HG03103 (cell line): Measurements from ENCODE around the gene SLC43A2.

Source experiments
- ATAC-seq: cut with Tn5 transposase; IDR thresholded peaks from one replicate; pipeline ENCODE4 v1.9.1; 2021; ENCODE audit warnings: low read depth; ENCODE audit not compliant: unreplicated experiment

Gene SLC43A2

GRCh38 chr17:1644493-1645206 is 16.0 kb upstream of the SLC43A2 start:
- ATAC-seq = no peak

GRCh38 chr17:1643999-1644492 is 15.4 kb upstream of the SLC43A2 start:
- ATAC-seq = no peak

GRCh38 chr17:1643293-1643998 is 14.8 kb upstream of the SLC43A2 start:
- no peak for ATAC-seq

GRCh38 chr17:1641065-1641403 is 12.4 kb upstream of the SLC43A2 start:
- no peak for ATAC-seq

- no peak for ATAC-seq
Measured at GRCh38 chr17:1640329-1641064, 11.9 kb upstream of the SLC43A2 start.

GRCh38 chr17:1639549-1640180 is 11.0 kb upstream of the SLC43A2 start:
- no peak for ATAC-seq

- no peak for ATAC-seq
Measured at GRCh38 chr17:1638624-1639300, 10.1 kb upstream of the SLC43A2 start.

- no peak for ATAC-seq
Measured at GRCh38 chr17:1638171-1638590, 9.5 kb upstream of the SLC43A2 start.

- ATAC-seq = no peak
Measured at GRCh38 chr17:1636732-1637285, 8.2 kb upstream of the SLC43A2 start.

- ATAC-seq = no peak
Measured at GRCh38 chr17:1635675-1636465, 7.2 kb upstream of the SLC43A2 start.

- ATAC-seq = no peak
Measured at GRCh38 chr17:1634841-1635650, 6.4 kb upstream of the SLC43A2 start.

- ATAC-seq = no peak
Measured at GRCh38 chr17:1630662-1631061, 2.0 kb upstream of the SLC43A2 start.

- ATAC-seq = no peak
Measured at GRCh38 chr17:1629504-1630310, 1.1 kb upstream of the SLC43A2 start.

GRCh38 chr17:1628856-1629503 is 346 bp upstream of the SLC43A2 start:
- peak; percentile 45 for ATAC-seq

GRCh38 chr17:1627182-1627981 is 1.3 kb downstream of the SLC43A2 start:
- no peak for ATAC-seq

- no peak for ATAC-seq
Measured at GRCh38 chr17:1626333-1626732, 2.3 kb downstream of the SLC43A2 start.
